B cell (primary cell): Measurements from ENCODE around the gene HSPBAP1. TPM values are rescaled to one million over a fixed set of nuclear protein-coding genes. Genes with fewer than 3 reads are reported as not detected.
A peak's percentile ranks its signal among the peaks of the same experiment; 100 is the strongest.

Experiments
- ATAC-seq: fragments of 200-7000 bp; cut with Tn5 transposase; one replicate; pipeline ENCODE4 v1.10.0; 2021; ENCODE audit warnings: low read depth, mild to moderate bottlenecking, moderate number of reproducible peaks, moderate library complexity
- CTCF ChIA-PET: fragments of 350-600 bp; sonication (Branson Sonifier 250); formaldehyde crosslinking; loops from one replicate; lab custom pipeline; 2021; ENCODE audit warnings: antibody characterized with exemption, inconsistent platforms; lab: Charles Lee
- POLR2A ChIA-PET: fragments of 350-600 bp; sonication (Branson Sonifier 250); formaldehyde crosslinking; loops from one replicate; lab custom pipeline; 2021; ENCODE audit warnings: antibody characterized with exemption; lab: Charles Lee
- DNase-seq: peaks from one replicate; pipeline ENCODE4 v3.0.0; 2013
- H2AFZ ChIP-seq: 2 replicates; pipeline ENCODE4 v1.6.1; 2012; ENCODE audit warnings: mild to moderate bottlenecking, low read depth, low read length; ENCODE audit not compliant: insufficient read depth, poor library complexity, severe bottlenecking
- H3K27ac ChIP-seq, 2 donors: 1 replicate in 1 of 2; 2 replicates in 1 of 2; pipeline ENCODE4 v1.5.1; 2012 to 2013; ENCODE audit warnings: low read length in 2 of 2, mild to moderate bottlenecking in 2 of 2, moderate library complexity in 1 of 2
- H3K27me3 ChIP-seq, 4 experiments: fragments of 200-600 bp in 1 of 4; sonication (generic) in 1 of 4; replicated peaks in 1 of 4; 1 replicate in 2 of 4; 2 replicates in 2 of 4; pipeline versions ENCODE4 v1.6.1 to v1.7.0; 2013 to 2016; ENCODE audit warnings: low read length in 3 of 4, mild to moderate bottlenecking in 2 of 4, mixed read lengths in 1 of 4, moderate library complexity in 1 of 4; ENCODE audit not compliant: insufficient read depth in 4 of 4, control insufficient read depth in 3 of 4; ENCODE audit errors: control extremely low read depth in 1 of 4
- H3K36me3 ChIP-seq, 2 experiments: replicated peaks in 1 of 2; 1 replicate in 1 of 2; 2 replicates in 1 of 2; pipeline versions ENCODE4 v1.6.1 to v1.7.1; 2013; ENCODE audit warnings: low read length in 1 of 2; ENCODE audit not compliant: insufficient read depth in 2 of 2, control insufficient read depth in 1 of 2; ENCODE audit errors: control extremely low read depth in 1 of 2, extremely low read depth in 1 of 2
- H3K4me1 ChIP-seq, 2 donors: fragments of 200-600 bp in 1 of 2; sonication (generic) in 1 of 2; 1 replicate in 1 of 2; 2 replicates in 1 of 2; pipeline versions ENCODE4 v1.5.1 to v1.6.1; 2013 to 2017; ENCODE audit warnings: low read length in 2 of 2; ENCODE audit not compliant: control insufficient read depth in 2 of 2, insufficient read depth in 2 of 2
- H3K4me2 ChIP-seq: replicated peaks from 2 replicates; pipeline ENCODE3; 2012; ENCODE audit warnings: mild to moderate bottlenecking, low read depth, low read length; ENCODE audit not compliant: poor library complexity, severe bottlenecking
- H3K4me3 ChIP-seq, 5 experiments: fragments of 200-600 bp in 1 of 5; sonication (generic) in 1 of 5; 1 replicate in 3 of 5; 2 replicates in 2 of 5; pipeline versions ENCODE4 v1.5.1 to v1.7.0; 2011 to 2016; ENCODE audit warnings: low read length in 4 of 5, mild to moderate bottlenecking in 4 of 5, low read depth in 2 of 5, control low read depth in 1 of 5, moderate library complexity in 1 of 5; ENCODE audit not compliant: insufficient read depth in 1 of 5; ENCODE audit errors: control extremely low read depth in 1 of 5, extremely low read depth in 1 of 5
- H3K79me2 ChIP-seq: fragments of 200-600 bp; sonication (generic); one replicate; pipeline ENCODE4 v1.6.0; 2016; ENCODE audit warnings: low read length; ENCODE audit not compliant: control insufficient read depth, insufficient read depth
- H3K9ac ChIP-seq: fragments of 200-600 bp; sonication (generic); 2 replicates; pipeline ENCODE4 v1.6.1; 2017; ENCODE audit warnings: mild to moderate bottlenecking, low read length, moderate library complexity
- H3K9me3 ChIP-seq, 3 donors: one replicate each; pipeline versions ENCODE4 v1.6.1 to v1.7.1; 2013; ENCODE audit warnings: low read length in 2 of 3; ENCODE audit not compliant: control insufficient read depth in 2 of 3, insufficient read depth in 1 of 3; ENCODE audit errors: control extremely low read depth in 1 of 3
- H4K20me1 ChIP-seq: 2 replicates; pipeline ENCODE4 v1.6.0; 2012; ENCODE audit warnings: mild to moderate bottlenecking, low read length; ENCODE audit not compliant: insufficient read depth, control insufficient read depth, poor library complexity, severe bottlenecking
- H3K27ac Mint-ChIP-seq: one replicate; pipeline ENCODE4 v1.8.0; 2021; ENCODE audit warnings: mixed read lengths
- H3K27me3 Mint-ChIP-seq: one replicate; pipeline ENCODE4 v1.8.0; 2021; ENCODE audit warnings: mixed read lengths
- H3K4me1 Mint-ChIP-seq: one replicate; pipeline ENCODE4 v1.8.0; 2021; ENCODE audit warnings: mixed read lengths
- H3K4me3 Mint-ChIP-seq: one replicate; pipeline ENCODE4 v1.8.0; 2021; ENCODE audit warnings: mixed read lengths
- H3K9me3 Mint-ChIP-seq: one replicate; pipeline ENCODE4 v1.8.0; 2022; ENCODE audit warnings: mixed read lengths; ENCODE audit not compliant: insufficient read depth
- CTCF ChIP-seq: fragments of 200-600 bp; IDR thresholded peaks from one replicate; pipeline ENCODE4 v1.8.0; 2022; ENCODE audit warnings: antibody characterized with exemption, mild to moderate bottlenecking
- EZH2 ChIP-seq: IDR thresholded peaks from 2 replicates; pipeline ENCODE4 v1.6.1; 2012; ENCODE audit warnings: borderline replicate concordance, low read depth, mild to moderate bottlenecking, moderate library complexity, low read length; ENCODE audit not compliant: insufficient read depth, poor library complexity, severe bottlenecking
- whole genome bisulfite sequencing: methylation state at CpG from one replicate; pipeline ENCODE4 v1.1.5; 2013; ENCODE audit warnings: missing lambda C conversion rate; ENCODE audit not compliant: insufficient coverage; 5-methylcytosine and 5-hydroxymethylcytosine counted together
- intact Hi-C: fragments of 100-400 bp; cut with micrococcal nuclease; formaldehyde crosslinking; loops from one replicate; pipeline ENCODE4 v1.10.0; 2022
- polyA plus RNA-seq: library from polyadenylated mRNA; depleted of rRNA; stranded (reverse); fragments of >200 nt; gene quantifications from 2 replicates; pipeline ENCODE4 v1.2.3, GENCODE V29; 2012
- total RNA-seq, 2 donors: library from RNA; stranded (reverse); fragments of 120-200 nt in 1 of 2; gene quantifications; 1 replicate in 1 of 2; 2 replicates in 1 of 2; pipeline versions ENCODE4 v1.2.3 to v1.2.4, GENCODE V29; 2013 to 2022

HSPBAP1 gene
- total and polyA plus RNA-seq, 2 donors (not counting 1 experiment from before 2014, with no cell fraction given): 23.0 to 49.6 TPM

GRCh38 chr3:122799322-122799721 is 5.7 kb upstream of the HSPBAP1 start:
- intact Hi-C loops: loop anchor here (10.0 kb wide), 1 partner anchor 785 kb away; the partner anchor contains the start of gene HACD2
- Mint-ChIP-seq H3K9me3 (no peaks in the 10 kb centered on the region), H3K4me3 (no peak overlapping the region), H3K4me1 (peaks cover 22% of the 10 kb centered on the region), H3K27ac (no peak overlapping the region), H3K27me3 (no peaks in the 10 kb centered on the region)
- Histone ChIP-seq H3K4me1 (peaks cover 8 to 13% of the 10 kb centered on the region in 2 donors), H4K20me1 (peaks cover 5% of the 10 kb centered on the region), H3K27me3 (no peaks in the 10 kb centered on the region), H3K27ac (no peak overlapping the region), H3K9me3 (no peaks in the 10 kb centered on the region), H3K36me3 (no peaks in the 10 kb centered on the region), H3K4me3 (no peak overlapping the region), H3K9ac (no peak overlapping the region), H3K4me2 (no peak overlapping the region), H3K79me2 (peaks cover 36% of the 10 kb centered on the region), H2AFZ (no peak overlapping the region)
- no peak for DNase-seq
- 96% methylated on average over 2 of the region's 2 CpGs for WGBS
- CTCF ChIA-PET: no interaction called here
- no peak for ATAC-seq
- TF ChIP-seq EZH2 (no peak), CTCF (no peak)
- POLR2A ChIA-PET: no interaction called here

DNA sequence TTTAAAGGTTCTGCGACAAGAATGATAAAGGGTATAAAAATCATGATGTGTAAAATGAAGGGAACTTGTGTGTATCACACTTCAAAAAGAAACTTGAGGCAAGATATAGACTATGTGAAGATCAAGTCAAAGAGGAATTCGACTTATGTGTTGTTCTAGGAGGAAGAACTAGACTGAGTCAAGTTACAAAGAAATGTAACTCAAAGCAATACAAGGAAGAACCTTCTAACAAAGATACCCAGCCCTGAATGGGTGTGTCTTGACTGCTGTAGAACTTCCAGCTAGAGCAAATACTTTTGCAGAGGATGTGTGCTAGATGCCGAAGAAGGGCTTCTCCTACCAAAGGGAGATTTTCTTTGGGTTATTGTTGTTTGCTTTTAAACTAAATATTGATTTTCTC is 3.7 kb upstream of the HSPBAP1 start:
- no peak overlapping the region for H3K27ac Mint-ChIP-seq
- POLR2A ChIA-PET: no interaction called here
- Histone ChIP-seq H3K36me3 (no peaks in the 10 kb centered on the region), H2AFZ (no peak overlapping the region), H3K4me2 (no peak overlapping the region), H3K4me3 (no peak overlapping the region), H3K9me3 (no peaks in the 10 kb centered on the region), H3K4me1 (peaks cover 21 to 26% of the 10 kb centered on the region in 2 donors), H3K27ac (no peak overlapping the region), H3K27me3 (no peaks in the 10 kb centered on the region), H4K20me1 (peaks cover 5% of the 10 kb centered on the region), H3K9ac (no peak overlapping the region), H3K79me2 (peaks cover 46% of the 10 kb centered on the region)
- intact Hi-C loops: loop anchor here (10.0 kb wide), 1 partner anchor 788 kb away; the partner anchor contains the start of gene HACD2
- CTCF ChIA-PET: no interaction called here
- WGBS: 82% methylated on average over 2 of the region's 3 CpGs
- no peaks in the 10 kb centered on the region for H3K27me3 Mint-ChIP-seq
- no peak for ATAC-seq
- TF ChIP-seq CTCF (no peak), EZH2 (no peak)
- DNase-seq: no peak
- H3K9me3 Mint-ChIP-seq: no peaks in the 10 kb centered on the region
- peak overlapping the region; percentile 92 for H3K4me3 Mint-ChIP-seq
- peaks cover 24% of the 10 kb centered on the region for H3K4me1 Mint-ChIP-seq
